Measurements from ENCODE around the gene MACROH2A1.

- TF ChIP-seq POLR2A (IDR thresholded peaks at IDR 0.05; ENCODE audit: low read depth, low read length) (no peak), POLR2AphosphoS5 (IDR thresholded peaks at IDR 0.05; ENCODE audit: low read depth, low read length) (no peak)
Measured at GRCh38 chr5:135329066-135329912, 69.7 kb downstream of the MACROH2A1 start.
